SK-N-SH (cell line): Measurements from ENCODE around the gene TEAD1. TPM values are rescaled to one million over a fixed set of nuclear protein-coding genes. Genes with fewer than 3 reads are reported as not detected.
A peak's percentile ranks its signal among the peaks of the same experiment; 100 is the strongest.

Experiments
- CTCF ChIP-seq: fragments of 200-600 bp; sonication (generic); IDR thresholded peaks from 2 replicates; pipeline ENCODE4 v1.6.1; 2017; ENCODE audit warnings: antibody characterized with exemption, mild to moderate bottlenecking, moderate library complexity
- ELF1 ChIP-seq: IDR thresholded peaks from 2 replicates; pipeline ENCODE4 v1.4.0; 2012
- EP300 ChIP-seq, 2 experiments: IDR thresholded peaks; 2 replicates each; pipeline versions ENCODE4 v1.4.0 to v1.6.1; 2012; ENCODE audit warnings: borderline replicate concordance in 1 of 2, low read depth in 1 of 2, low read length in 1 of 2
- EZH2phosphoT487 ChIP-seq: fragments of 200-600 bp; sonication (generic); IDR thresholded peaks from 2 replicates; pipeline ENCODE4 v1.6.1; 2017; ENCODE audit warnings: low read depth, mixed run types, mild to moderate bottlenecking, antibody characterized with exemption, moderate library complexity, borderline replicate concordance
- FOXJ3 ChIP-seq: sonication (generic); formaldehyde crosslinking; IDR thresholded peaks from 2 replicates; pipeline ENCODE4 v1.5.1; 2020; ENCODE audit warnings: mild to moderate bottlenecking, missing genetic modification reagents
- FOXM1 ChIP-seq: IDR thresholded peaks from 2 replicates; pipeline ENCODE4 v1.4.0; 2012; ENCODE audit warnings: low read depth, mild to moderate bottlenecking
- GABPA ChIP-seq: IDR thresholded peaks from 2 replicates; pipeline ENCODE4 v1.4.0; 2012; ENCODE audit warnings: low read depth, mild to moderate bottlenecking
- JUND ChIP-seq: IDR thresholded peaks from 2 replicates; pipeline ENCODE4 v1.4.0; 2012
- MEF2A ChIP-seq: IDR thresholded peaks from 2 replicates; pipeline ENCODE4 v1.4.0; 2012; ENCODE audit warnings: low read depth, borderline replicate concordance
- RCOR1 ChIP-seq: fragments of 150-350 bp; IDR thresholded peaks from 2 replicates; pipeline ENCODE4 v1.6.1; 2017; ENCODE audit warnings: antibody characterized with exemption, low read length
- RFX5 ChIP-seq: IDR thresholded peaks from 2 replicates; pipeline ENCODE4 v1.6.1; 2012; ENCODE audit warnings: mild to moderate bottlenecking, improper control_type of control experiment, low read length
- TAF1 ChIP-seq: IDR thresholded peaks from 2 replicates; pipeline ENCODE4 v1.6.1; 2012; ENCODE audit warnings: low read depth, mild to moderate bottlenecking, low read length, moderate library complexity, borderline replicate concordance
- TCF12 ChIP-seq: IDR thresholded peaks from 2 replicates; pipeline ENCODE4 v1.4.0; 2012
- USF2 ChIP-seq: fragments of 150-350 bp; IDR thresholded peaks from 2 replicates; pipeline ENCODE4 v1.6.1; 2017; ENCODE audit warnings: antibody characterized with exemption, low read length, low read depth, borderline replicate concordance
- YY1 ChIP-seq: IDR thresholded peaks from 2 replicates; pipeline ENCODE4 v1.4.0; 2012; ENCODE audit warnings: low read depth, mild to moderate bottlenecking
- ZBTB33 ChIP-seq: IDR thresholded peaks from 2 replicates; pipeline ENCODE4 v1.4.0; 2012; ENCODE audit warnings: low read depth, borderline replicate concordance
- polyA plus RNA-seq, 3 experiments: library from polyadenylated mRNA; depleted of rRNA; stranded (reverse); fragments of >200 nt; gene quantifications; 2 replicates each; pipeline ENCODE4 v1.2.3, GENCODE V29; 2012
- TF ChIP-seq, protein P1 (sequence below): IDR thresholded peaks from 2 replicates; pipeline ENCODE4 v1.4.0; 2012; ENCODE audit warnings: low read depth

TEAD1 gene
- polyA plus RNA-seq, 1 of the 3 experiments (the other 2 are of a cell fraction), result 31.2 TPM

DNA sequence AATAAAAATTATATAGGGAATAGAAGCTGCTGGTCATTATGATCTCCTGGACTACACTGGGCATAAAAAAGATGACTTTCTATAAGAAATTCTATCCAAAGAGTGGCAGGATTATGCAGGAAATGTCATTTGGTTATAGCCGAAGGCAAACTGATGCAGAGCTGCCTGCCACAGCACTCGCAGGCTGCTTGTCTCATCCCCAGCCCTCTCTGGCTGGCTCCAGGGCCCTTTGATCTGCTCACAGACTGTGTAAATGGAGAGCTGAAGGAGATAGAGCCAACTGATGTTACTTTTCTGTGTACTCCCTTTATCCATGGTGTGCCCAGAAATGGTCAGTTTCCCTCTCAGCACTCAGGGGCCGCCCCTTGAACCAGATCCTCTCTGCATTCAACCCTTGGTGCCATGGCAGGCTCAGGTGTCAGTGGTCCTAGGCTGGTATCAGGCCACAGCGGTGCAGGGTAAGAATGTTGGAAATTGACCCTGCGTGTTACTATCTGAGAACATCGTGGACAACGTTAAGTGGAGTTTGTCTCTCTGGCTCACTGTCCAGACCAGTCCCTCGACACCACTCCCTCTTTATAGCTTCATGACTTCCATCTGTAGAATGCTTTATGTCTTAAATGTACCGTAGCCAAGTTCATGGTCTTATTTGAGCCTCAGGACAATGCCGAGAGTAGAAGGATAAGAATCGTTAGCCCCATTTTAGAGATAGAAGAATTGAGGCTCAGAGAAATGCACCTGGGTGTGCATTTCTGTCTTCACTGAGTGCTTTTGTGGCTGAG is 27.8 kb downstream of the TEAD1 start (continued):
- TF ChIP-seq EZH2phosphoT487 (no peak), CTCF (no peak), FOXM1 (no peak), GABPA (no peak), TAF1 (no peak), RCOR1 (peak; percentile 28; the same call in 1 of the 2 replicates), FOXJ3 (CRISPR knock-in tag) (no peak), ELF1 (no peak), ZBTB33 (no peak), MEF2A (no peak), RFX5 (no peak), EP300 (IDR thresholded peaks at IDR 0.05; ENCODE audit: borderline replicate concordance in 1 of 2, low read depth in 1 of 2, low read length in 1 of 2) (peak in 1 of 2 experiments; percentile 7; a peak in 1 of 4 replicates), USF2 (no peak), YY1 (no peak), TCF12 (no peak), JUND (no peak)
- TF ChIP-seq, protein P1, sequence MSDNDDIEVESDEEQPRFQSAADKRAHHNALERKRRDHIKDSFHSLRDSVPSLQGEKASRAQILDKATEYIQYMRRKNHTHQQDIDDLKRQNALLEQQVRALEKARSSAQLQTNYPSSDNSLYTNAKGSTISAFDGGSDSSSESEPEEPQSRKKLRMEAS, result no peak
